NOMO-1 (cell line): ENCODE data around the gene KRTAP5-1.

Experiments
- DNase-seq, 2 experiments: peaks; one replicate each; lab custom pipeline; 2025; ENCODE audit not compliant: unreplicated experiment in 2 of 2; lab: John Stamatoyannopoulos, UW

KRTAP5-1 gene

DNA sequence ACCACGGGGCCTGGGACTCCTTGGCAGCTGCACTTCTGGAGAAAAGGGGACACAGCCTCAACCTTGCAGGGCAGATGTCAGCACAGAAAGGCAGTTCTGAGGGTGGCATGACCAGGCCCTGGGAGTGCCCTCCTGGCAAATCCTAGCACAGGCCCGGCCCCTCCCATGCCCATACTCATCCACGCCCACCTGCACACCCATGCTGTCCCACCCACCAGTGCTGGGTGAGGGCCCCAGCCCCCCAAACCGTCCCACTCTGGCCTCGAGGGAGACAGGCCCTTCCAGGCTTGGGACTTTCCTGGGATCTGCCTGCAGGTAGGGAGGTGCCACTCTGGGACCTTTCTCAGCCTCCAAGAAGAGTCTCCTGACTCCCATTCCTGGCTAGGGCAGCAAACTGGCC lies 23.1 kb downstream of the KRTAP5-1 start:
- DNase-seq, result no peak

DNA sequence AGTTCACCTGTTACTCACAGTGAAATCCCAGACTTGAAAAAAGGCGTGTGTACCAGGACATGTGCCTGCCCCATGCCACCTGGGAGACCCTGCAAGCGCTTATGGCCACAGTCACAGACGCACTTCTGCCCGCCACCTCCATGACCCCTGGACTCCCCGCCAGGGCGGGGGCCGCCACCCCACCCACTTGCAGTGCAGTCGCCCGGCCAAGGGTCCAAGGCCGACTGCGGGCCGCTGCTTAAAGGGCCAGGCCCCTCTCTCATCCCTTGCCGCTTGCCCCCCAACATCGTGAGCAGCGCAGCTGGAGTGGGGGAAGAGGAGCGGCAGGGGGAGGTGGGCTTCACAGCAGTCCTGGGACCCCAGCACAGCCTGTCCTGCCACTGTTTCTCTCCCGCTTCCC lies 23.8 kb downstream of the KRTAP5-1 start:
- DNase-seq, result no peak

DNA sequence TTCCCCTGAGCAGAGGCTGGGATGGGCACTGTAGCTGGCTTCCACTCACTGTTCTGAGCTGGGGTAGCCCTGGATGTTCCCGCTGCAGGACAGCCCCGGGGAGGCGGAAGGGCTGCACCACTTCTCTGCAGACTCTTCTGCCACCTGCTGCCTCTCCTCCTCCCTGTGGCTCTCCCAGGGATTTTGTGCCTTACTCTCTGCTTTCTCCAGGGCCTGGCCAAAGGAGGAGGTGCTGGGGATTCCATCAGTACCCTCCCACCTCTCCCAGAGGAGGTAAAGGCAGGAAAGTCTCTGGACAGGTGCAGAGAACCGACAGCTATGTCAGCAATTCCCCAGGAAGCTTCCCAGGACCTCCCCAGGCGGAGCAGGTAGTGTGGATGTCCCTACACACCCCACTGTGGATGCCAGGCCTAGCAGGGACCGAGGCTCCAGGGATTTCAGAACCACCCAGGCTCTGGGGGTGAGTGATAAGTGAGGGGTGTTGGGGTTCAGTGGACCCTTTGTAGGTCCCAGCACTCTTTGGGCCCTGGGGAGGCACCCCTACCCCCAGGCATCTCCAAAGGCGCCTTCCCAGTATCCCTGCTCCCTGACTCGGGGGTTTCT lies 24.3 kb downstream of the KRTAP5-1 start:
- DNase-seq, result no peak

DNA sequence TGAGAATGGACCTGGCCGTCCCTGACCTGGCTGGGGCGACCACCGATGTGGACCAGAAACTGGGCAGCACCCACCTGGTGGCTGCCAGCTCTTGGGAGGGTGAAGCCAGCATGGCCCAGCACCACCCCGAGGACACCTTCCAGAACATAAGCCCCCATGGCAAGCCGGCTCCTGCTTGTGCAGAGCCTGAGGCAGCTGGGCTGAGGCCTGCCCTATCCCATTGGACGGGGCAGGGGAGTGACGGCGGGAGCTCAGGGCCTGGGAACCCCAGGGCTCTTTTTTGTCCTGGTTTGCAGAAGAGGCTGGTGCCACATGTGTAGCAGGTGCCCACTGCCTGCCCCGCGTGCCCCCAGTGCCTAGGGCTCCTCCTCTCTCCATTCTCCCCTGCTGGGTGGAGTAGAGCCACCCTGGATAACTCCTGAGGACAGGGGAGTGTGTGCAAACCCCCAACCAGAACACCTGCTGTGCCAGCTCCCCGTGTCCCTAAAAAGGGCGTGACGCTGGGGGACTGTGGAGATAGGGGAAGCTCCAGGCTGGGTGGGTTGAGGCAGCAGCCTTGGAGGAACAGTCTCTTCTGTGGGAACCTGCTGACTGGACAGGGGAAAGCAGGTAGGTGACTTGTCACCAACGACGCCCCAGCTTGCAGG lies 25.0 kb downstream of the KRTAP5-1 start:
- no peak for DNase-seq

DNA sequence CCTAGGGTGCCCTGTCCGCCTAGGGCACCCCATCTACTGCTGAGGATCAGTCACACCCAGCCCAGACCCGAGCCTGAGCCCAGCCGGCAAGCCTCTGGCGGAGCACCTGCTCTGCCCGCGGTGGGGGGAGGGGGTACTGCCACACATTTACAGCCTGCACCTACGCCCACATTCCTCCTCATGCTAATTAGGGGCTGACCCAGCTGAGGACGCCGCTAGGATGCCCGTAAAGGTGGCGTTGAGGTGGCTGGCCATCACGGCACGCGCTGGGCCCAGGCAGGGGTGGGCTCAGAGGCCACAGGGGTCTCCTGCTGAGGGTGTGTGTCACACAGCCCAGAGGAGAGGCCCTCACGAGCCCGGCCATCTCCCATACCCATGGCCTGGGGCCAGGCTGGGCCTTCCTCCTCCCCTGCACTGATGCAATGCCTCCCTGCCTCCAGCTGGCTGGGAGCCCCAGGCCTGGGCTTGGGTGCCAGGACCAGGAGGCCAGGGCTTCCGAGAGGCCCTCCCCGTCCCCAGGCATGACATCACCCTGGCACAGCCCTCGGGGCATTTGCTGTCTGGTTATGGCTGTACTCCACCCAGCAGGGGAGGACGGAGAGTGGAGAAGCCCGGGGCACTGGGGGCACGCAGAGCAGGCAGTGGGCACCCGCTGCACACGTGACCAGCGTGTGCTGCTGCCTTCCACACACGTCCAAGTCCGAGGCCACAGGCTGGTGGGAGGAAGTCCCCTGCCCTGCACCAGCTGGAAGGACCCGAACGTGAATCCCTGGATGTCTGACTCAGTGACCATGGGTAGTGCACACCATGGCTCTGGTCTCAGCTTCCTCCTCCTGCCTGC lies 25.8 kb downstream of the KRTAP5-1 start:
- DNase-seq, result no peak

DNA sequence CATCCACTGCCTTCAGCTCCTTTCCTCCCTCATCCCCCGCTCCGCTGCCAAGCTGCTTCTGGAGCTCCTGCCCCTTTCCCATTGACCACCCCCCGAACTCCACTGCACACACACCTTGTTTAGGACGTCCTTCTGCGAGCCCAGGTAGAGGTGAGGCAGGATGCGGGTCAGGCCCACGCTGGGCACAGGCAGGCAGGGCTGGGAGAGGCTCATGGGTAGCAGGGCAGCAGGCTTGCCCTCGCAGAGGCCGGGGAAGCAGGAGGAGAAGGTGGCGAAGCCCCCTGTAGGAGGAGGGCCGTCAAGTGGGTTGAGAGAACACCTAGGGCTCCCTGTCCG lies 26.3 kb downstream of the KRTAP5-1 start:
- no peak for DNase-seq

DNA sequence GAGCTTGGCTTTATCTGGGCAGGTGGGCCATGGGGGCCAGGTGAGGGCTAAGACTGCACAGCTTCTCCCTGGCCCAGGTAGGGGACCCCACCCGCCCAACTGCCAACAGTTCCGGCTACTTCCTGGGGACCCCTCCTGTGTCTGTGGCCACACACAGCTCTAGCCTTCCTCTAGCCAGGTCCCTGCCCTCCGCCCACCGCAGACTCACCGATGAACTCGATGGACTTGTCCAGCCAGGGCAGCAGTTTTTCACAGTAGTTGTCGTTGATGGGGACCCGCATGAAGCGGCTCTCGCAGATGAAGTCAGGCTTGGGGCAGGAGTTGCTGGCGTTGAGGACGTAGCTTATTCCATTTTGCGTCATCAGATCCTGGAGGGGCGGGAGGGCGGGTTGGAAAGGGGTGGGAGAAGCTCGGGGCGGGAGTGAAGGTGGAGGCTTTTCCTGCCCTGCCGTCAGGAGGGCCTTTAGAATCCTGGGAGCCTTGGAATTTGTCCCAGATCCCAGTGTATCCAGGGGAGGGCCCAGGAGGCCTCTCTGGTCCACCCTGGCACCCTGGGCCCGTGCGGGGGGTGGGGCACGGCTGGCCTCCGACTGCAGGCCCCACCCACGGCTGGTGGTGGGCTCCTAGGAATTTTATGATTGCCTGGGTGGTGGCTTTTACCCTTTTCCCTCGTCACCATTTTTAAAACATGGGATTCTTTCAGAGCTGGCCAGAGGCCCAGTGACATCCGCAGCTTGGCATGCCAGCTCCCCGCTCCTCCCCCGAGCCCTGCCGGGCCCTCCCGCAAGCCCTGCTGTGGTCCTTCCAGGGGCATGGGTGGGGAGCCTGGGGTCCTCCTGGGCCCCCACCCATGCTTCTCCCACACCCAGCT lies 26.9 kb downstream of the KRTAP5-1 start:
- DNase-seq, result no peak

DNA sequence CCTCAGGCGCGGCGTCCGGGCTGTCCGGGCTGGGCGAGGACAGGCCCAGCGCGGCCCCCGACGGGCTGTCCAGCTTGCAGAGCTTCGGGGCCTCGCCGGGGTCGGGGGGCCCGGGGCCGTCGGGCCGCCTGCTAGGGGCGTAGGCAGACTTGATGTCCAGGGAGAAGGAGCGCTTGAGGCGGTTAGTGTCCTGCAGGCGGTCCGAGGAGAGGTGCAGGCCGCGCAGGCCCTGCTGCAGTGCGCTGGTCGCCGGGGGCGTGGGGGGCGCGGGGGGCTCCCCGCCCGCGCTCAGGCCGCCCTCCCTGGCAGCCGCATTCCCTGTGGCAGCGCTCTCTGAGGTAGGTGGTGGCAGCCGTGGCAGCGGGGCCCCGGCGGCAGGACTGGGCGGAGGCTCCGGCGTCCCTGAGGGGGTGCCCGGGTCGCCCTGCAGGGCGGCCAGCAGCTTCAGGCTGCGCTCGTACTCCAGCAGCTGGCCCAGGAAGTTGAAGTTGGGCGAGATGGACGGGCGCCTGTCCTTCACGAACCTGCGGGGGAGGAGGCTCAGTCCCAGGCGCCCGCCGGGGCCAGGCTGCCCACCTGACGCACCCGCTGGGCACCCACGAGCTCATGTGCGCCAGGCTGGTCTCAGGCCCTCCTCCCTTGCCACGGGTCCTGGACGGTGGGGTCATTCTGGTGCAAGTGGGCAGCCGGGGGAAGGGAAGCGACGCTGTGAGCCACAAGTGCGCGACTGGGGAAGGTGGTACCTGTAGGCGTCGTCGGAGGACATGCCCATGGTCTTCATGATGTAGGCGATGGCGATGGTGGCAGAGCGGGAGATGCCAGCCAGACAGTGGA lies 27.8 kb downstream of the KRTAP5-1 start:
- no peak for DNase-seq

DNA sequence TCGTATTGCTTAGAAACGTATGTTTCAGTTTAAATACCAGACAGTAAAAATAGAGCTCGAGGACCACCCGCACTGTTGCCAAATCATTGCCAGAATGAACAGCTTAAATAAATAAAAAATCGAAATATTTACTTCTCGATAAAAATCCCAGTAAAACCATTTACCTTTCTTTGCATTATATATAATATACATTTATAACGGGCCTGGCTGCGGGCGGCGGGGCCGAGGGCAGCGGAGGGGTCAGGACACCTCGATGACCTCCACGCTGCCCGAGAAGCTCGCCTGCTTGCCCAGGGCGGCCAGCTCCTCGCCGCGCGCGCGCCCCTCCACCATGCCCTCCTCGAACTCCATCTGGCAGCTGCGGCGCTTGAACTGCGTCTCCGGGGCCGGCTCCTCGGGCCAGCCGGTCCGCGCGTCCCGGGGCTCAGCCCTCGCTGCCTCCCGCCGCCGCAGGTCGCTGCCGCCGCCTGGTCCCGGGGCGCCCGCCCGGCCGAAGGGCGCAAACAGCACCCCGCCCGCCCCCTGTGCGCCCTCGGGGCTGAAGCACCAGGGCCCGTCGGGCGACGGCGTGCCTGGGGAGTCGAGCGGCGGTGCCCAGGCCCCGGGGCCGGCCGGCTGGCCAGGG lies 28.7 kb downstream of the KRTAP5-1 start:
- no peak for DNase-seq

DNA sequence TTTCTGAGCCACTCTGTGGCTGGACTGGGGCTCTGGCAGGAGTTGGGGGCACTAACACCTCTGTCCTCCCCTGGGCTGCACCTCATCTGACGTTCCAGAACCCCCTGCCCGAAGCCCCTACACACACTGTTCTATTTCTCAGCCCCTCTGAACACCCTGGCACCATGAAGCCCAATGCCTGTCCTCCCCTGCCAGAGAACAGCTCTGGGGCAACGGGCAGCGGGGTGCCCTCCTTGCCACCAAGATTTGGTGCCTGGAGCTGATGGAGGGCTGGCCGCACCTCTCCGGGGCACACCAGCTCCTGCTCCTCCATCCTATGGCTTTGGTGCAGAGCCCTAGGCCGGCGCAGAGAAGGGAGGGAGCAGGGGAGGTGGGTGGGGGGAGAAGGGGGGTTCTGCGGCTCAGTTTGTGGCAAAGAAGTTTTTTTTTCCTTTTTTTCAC lies 29.4 kb downstream of the KRTAP5-1 start:
- DNase-seq, result no peak

DNA sequence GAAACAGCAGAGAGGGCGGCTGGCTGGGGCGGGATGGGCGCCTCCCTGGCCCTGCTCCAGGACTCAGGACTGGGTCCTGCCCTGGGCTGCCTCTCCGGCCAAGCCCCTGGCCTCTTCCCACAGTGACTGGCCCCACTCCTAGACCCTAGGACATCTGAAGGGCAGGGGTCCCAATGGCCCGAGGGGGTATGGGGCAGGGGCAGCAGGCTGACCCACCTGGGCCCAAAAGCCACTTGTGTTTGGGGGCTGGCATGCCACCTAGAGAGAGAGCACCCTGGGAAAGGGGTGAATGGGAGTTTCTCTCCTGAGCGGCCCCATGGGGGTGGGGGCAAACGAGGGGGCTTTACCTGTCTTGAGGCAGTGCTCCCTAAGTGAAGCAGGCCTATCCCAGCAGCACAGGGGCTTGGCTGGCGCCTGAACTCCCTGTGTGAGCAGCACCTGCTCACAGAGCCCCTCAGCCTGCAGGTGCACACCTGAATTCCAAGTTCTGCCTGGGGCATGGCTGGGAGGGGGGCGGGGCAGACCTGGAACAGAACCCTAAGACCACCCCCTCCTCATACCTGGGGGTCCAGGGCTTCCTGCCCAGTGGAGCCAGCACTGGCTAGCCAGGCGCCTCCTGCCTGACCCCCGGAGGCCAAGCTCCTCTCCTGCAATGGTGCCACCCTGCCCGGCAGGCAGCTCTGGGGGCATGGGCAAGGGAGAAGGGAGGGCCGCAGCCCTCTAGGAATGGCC lies 29.9 kb downstream of the KRTAP5-1 start:
- no peak for DNase-seq

DNA sequence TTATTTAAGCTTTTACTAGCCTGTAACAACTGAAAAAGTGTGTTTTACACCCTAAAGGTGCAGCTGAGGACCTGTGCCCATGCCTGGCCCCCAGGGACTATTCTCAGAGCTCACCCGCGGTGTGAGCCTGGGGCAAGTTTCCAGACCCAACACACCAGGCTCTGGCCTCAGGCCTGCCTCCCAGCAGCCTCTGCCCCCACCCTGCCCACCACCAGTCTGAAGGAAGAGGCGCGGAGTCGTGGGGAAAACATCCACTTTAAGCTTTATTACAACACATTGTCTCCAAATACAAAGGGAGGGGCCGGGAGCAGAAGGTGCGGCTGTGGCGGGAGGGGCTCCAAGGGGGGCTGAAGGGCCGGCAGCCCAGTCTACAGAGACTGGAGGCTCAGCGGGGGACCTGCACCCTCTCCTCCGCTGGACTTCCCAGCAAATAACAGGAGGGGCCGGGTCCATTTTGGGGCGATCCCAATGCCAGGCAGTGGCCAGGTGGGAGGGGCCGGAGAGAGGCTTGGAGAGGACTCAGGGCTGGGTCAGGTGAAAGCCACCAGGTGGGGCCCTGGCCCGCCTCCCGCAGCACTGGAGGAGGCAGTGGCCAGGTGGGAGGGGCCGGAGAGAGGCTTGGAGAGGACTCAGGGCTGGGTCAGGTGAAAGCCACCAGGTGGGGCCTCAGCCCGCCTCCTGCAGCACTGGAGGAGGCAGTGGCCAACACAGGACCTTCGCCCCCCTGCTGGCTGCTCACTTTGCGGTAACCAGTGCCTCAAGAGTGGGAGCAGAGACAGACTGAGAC lies 31.1 kb downstream of the KRTAP5-1 start:
- DNase-seq, result no peak

DNA sequence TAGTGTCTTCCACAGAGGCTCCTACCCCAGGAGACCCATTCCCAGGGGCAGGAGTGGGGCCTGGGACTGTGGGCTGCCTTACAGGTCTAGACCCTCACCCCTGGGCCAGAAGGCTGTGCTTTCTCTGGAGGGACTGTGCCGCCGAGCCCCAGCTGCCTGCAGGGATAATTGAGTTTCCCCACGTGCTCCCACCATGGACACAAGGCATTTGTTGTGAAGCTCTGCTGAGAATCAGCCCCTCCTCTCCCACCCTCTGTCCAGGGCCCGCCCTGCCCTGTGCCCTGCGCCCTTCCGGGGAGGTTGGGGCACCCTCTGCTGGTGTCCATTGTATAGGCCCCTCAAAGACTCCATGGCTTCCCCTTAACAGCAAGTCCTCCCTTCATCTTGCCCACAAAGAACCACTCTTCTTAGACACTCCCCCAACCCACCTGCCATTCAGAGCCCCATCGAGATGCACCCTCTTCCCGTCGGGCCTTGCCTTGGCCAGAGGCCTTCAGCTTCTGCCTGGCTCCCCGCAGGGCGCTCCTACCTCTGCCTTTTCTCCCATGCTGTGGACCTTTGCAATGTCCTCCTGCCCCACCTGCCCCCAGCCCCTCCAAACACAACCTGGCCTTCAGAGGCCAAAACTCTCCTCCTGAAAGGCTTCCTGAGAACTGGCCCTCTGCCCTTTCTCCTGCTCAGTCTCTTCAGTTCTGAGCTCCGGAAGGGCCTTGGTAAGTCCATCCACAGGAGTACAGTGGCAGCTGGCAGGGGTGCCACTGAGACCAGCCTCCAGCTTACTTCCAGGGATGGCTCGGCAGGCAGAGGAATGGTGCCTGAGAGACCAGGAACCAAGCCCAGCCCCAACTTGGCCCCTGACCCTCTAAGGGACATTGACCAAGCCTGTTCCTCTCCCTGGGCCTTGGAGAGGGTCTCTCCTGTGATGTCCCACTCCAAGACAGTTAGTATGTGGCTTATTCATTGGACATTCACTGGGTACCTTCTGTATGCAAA lies 35.4 kb downstream of the KRTAP5-1 start:
- no peak for DNase-seq

DNA sequence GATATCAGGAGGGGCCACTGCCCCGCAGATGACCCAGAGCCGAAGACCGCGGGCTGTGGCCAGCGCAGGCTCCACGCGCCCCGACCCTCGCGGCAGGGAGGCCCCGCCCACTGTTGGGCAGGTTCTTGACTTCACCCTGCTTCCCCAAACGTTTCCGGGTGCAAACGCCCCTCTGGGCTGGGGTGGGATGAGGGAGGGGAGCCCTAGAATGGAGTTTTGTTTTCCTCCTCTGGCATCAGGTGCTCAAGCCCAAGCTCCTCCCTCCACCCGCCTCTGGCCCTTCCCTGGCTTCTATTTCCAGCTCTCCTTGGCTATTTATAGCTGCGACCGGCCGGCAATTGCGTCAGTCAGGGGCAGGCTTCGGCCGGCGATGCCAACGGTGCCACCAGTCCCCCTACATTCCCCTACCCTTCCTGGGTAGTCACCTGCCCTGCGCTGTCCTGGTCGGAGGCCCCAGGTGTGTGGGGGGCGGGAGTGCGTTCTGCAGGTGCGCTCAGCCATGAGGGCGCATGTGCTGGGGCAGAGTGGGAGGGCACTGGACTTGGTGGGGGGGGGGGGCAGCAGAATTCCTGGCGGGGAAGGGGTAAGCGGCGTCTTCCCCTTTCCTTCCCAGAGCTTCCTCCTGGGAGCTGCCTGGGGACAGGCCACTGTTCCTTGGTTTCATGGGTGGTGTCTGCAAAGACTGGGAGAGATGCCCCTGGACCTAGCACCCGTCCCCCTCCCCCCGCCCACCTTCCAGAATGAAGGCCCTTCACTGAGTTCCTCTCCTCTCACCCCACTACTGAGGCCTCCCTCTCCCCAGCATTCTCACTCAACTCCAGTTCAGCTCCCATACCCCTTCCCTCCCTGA lies 36.6 kb downstream of the KRTAP5-1 start:
- DNase-seq, result peak; percentile 37 to 45

DNA sequence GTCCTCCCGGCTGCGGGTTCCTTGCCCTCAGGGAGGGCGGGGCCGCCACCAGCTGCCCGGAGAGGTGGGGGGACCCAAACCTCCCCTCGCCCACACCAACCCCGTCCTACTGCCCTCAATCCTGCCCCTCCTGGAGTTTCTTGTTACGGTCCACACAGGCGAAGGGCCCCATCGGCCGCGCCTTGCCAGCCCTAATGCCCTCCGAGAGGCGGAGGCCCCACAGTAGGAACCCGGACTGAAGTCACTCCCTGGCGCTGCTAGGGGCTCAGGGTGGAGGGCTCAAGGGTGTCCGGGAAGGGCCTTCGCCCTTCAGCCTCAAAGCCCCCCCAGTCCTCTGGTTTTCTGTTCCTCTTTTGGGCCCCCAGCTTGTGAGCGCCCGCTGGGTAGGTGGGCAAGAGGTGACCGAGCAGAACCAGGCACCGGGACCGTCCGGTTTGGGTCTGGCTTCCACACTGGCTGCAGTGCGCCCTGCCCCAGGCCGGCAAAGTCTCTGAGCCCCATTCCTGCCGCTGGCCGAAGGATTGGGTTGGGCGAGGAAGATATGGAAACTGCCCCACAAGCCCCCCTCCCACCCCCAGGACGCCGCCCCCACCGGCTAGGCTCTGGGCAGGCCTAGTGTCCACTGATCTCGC lies 37.5 kb downstream of the KRTAP5-1 start:
- DNase-seq, result no peak
